ENCODE results near the gene RGPD4. TPM values are rescaled to one million over a fixed set of nuclear protein-coding genes. Genes with fewer than 3 reads are reported as not detected.
"Not testable (repeated sequence)": the region's sequence is repeated elsewhere in the genome, so short reads cannot be mapped to it uniquely, and the experiment has no call there.

RGPD4 gene
- total RNA-seq, 1 donor from 2014 or later: not detected

- not testable (repeated sequence) for H3K27ac ChIP-seq (ENCODE audit: low read depth, low read length); H3K9me3 ChIP-seq (ENCODE audit: control insufficient read depth in 3 of 3, low read length in 3 of 3); H3K9ac ChIP-seq (ENCODE audit: low read depth in 1 of 3, low read length in 3 of 3); H3K27me3 ChIP-seq (ENCODE audit: control insufficient read depth in 3 of 3, insufficient read depth in 3 of 3, low read length in 3 of 3); H3K4me3 ChIP-seq (ENCODE audit: low read length in 3 of 3); H3K4me1 ChIP-seq (ENCODE audit: control insufficient read depth in 3 of 3, insufficient read depth in 3 of 3, low read length in 3 of 3); H3K36me3 ChIP-seq (ENCODE audit: control insufficient read depth in 3 of 3, insufficient read depth in 3 of 3, low read length in 3 of 3)
These were observed 89.4 kb downstream of the RGPD4 start for GRCh38 chr2:107916121-107916520.

- not testable (repeated sequence) for H3K9me3 ChIP-seq (ENCODE audit: control insufficient read depth in 3 of 3, low read length in 3 of 3); H3K4me1 ChIP-seq (ENCODE audit: control insufficient read depth in 3 of 3, insufficient read depth in 3 of 3, low read length in 3 of 3); H3K36me3 ChIP-seq (ENCODE audit: control insufficient read depth in 3 of 3, insufficient read depth in 3 of 3, low read length in 3 of 3); H3K27me3 ChIP-seq (ENCODE audit: control insufficient read depth in 3 of 3, insufficient read depth in 3 of 3, low read length in 3 of 3); H3K27ac ChIP-seq (ENCODE audit: low read depth, low read length); H3K4me3 ChIP-seq (ENCODE audit: low read length in 3 of 3); H3K9ac ChIP-seq (ENCODE audit: low read depth in 1 of 3, low read length in 3 of 3)
These were observed 90.1 kb downstream of the RGPD4 start for GRCh38 chr2:107916696-107917370.

- H3K4me1 ChIP-seq (ENCODE audit: control insufficient read depth in 3 of 3, insufficient read depth in 3 of 3, low read length in 3 of 3): no peaks in the 10 kb centered on the region
These were observed 100.4 kb downstream of the RGPD4 start for GRCh38 chr2:107927034-107927534.

GRCh38 chr2:107931412-107931811 lies 104.7 kb downstream of the RGPD4 start:
- Histone ChIP-seq H3K9me3 (ENCODE audit: control insufficient read depth in 3 of 3, low read length in 3 of 3) (no peaks in the 10 kb centered on the region), H3K36me3 (ENCODE audit: control insufficient read depth in 3 of 3, insufficient read depth in 3 of 3, low read length in 3 of 3) (no peaks in the 10 kb centered on the region), H3K4me1 (ENCODE audit: control insufficient read depth in 3 of 3, insufficient read depth in 3 of 3, low read length in 3 of 3) (no peaks in the 10 kb centered on the region), H3K4me3 (ENCODE audit: low read length in 3 of 3) (no peak overlapping the region), H3K27me3 (ENCODE audit: control insufficient read depth in 3 of 3, insufficient read depth in 3 of 3, low read length in 3 of 3) (no peaks in the 10 kb centered on the region), H3K9ac (ENCODE audit: low read depth in 1 of 3, low read length in 3 of 3) (no peak overlapping the region), H3K27ac (ENCODE audit: low read depth, low read length) (no peak overlapping the region)

More at GRCh38 chr2:107927034-107927534, 100.4 kb downstream of the RGPD4 start:
- Histone ChIP-seq H3K4me3 (ENCODE audit: low read length in 3 of 3) (no peak overlapping the region), H3K27me3 (ENCODE audit: control insufficient read depth in 3 of 3, insufficient read depth in 3 of 3, low read length in 3 of 3) (no peaks in the 10 kb centered on the region), H3K9me3 (ENCODE audit: control insufficient read depth in 3 of 3, low read length in 3 of 3) (no peaks in the 10 kb centered on the region), H3K36me3 (ENCODE audit: control insufficient read depth in 3 of 3, insufficient read depth in 3 of 3, low read length in 3 of 3) (no peaks in the 10 kb centered on the region), H3K27ac (ENCODE audit: low read depth, low read length) (no peak overlapping the region), H3K9ac (ENCODE audit: low read depth in 1 of 3, low read length in 3 of 3) (no peak overlapping the region)

- Histone ChIP-seq H3K27ac (ENCODE audit: low read depth, low read length) (no peak overlapping the region), H3K27me3 (ENCODE audit: control insufficient read depth in 3 of 3, insufficient read depth in 3 of 3, low read length in 3 of 3) (no peaks in the 10 kb centered on the region), H3K9ac (ENCODE audit: low read depth in 1 of 3, low read length in 3 of 3) (no peak overlapping the region), H3K4me1 (ENCODE audit: control insufficient read depth in 3 of 3, insufficient read depth in 3 of 3, low read length in 3 of 3) (no peaks in the 10 kb centered on the region), H3K4me3 (ENCODE audit: low read length in 3 of 3) (no peak overlapping the region), H3K9me3 (ENCODE audit: control insufficient read depth in 3 of 3, low read length in 3 of 3) (no peaks in the 10 kb centered on the region), H3K36me3 (ENCODE audit: control insufficient read depth in 3 of 3, insufficient read depth in 3 of 3, low read length in 3 of 3) (no peaks in the 10 kb centered on the region)
These were observed 105.8 kb downstream of the RGPD4 start for GRCh38 chr2:107932488-107932887.

- Histone ChIP-seq H3K9ac (ENCODE audit: low read depth in 1 of 3, low read length in 3 of 3) (no peak overlapping the region), H3K27ac (ENCODE audit: low read depth, low read length) (no peak overlapping the region), H3K9me3 (ENCODE audit: control insufficient read depth in 3 of 3, low read length in 3 of 3) (no peaks in the 10 kb centered on the region), H3K36me3 (ENCODE audit: control insufficient read depth in 3 of 3, insufficient read depth in 3 of 3, low read length in 3 of 3) (no peaks in the 10 kb centered on the region), H3K27me3 (ENCODE audit: control insufficient read depth in 3 of 3, insufficient read depth in 3 of 3, low read length in 3 of 3) (no peaks in the 10 kb centered on the region), H3K4me1 (ENCODE audit: control insufficient read depth in 3 of 3, insufficient read depth in 3 of 3, low read length in 3 of 3) (no peaks in the 10 kb centered on the region), H3K4me3 (ENCODE audit: low read length in 3 of 3) (no peak overlapping the region)
These were observed 106.3 kb downstream of the RGPD4 start for GRCh38 chr2:107932979-107933378.

- Histone ChIP-seq H3K4me1 (ENCODE audit: control insufficient read depth in 3 of 3, insufficient read depth in 3 of 3, low read length in 3 of 3) (no peaks in the 10 kb centered on the region), H3K4me3 (ENCODE audit: low read length in 3 of 3) (no peak overlapping the region), H3K9ac (ENCODE audit: low read depth in 1 of 3, low read length in 3 of 3) (no peak overlapping the region), H3K27me3 (ENCODE audit: control insufficient read depth in 3 of 3, insufficient read depth in 3 of 3, low read length in 3 of 3) (no peaks in the 10 kb centered on the region), H3K36me3 (ENCODE audit: control insufficient read depth in 3 of 3, insufficient read depth in 3 of 3, low read length in 3 of 3) (no peaks in the 10 kb centered on the region), H3K9me3 (ENCODE audit: control insufficient read depth in 3 of 3, low read length in 3 of 3) (no peaks in the 10 kb centered on the region), H3K27ac (ENCODE audit: low read depth, low read length) (no peak overlapping the region)
These were observed 110.0 kb downstream of the RGPD4 start for GRCh38 chr2:107936433-107937359.

Small RNAs within 50 kb of the gene (small RNA-seq; reads per million reads assigned to genes)
- gene AC009963.1: not detected
- gene AC009963.2: not detected

Other genes with a start within 250 kb of the RGPD4 start
- gene SLC5A7, start 159.6 kb downstream of the RGPD4 start, total RNA-seq: under 0.01 TPM

All from skeletal muscle tissue (tissue), 5 donors.